ENCODE results near the gene ZNF813. TPM values are rescaled to one million over a fixed set of nuclear protein-coding genes. Genes with fewer than 3 reads are reported as not detected.
"Not testable (repeated sequence)": the region's sequence is repeated elsewhere in the genome, so short reads cannot be mapped to it uniquely, and the experiment has no call there.

Gene ZNF813
- polyA plus RNA-seq, 1 donor from 2014 or later: 1.9 TPM

- not testable (repeated sequence) for H3K9ac ChIP-seq (ENCODE audit: low read length); H3K4me2 ChIP-seq (ENCODE audit: low read length); H3K36me3 ChIP-seq (ENCODE audit: insufficient read depth, low read length); H4K20me1 ChIP-seq (ENCODE audit: insufficient read depth); H2AFZ ChIP-seq (ENCODE audit: low read depth, low read length); H3F3A ChIP-seq (ENCODE audit: insufficient read depth, low read length, poor library complexity, severe bottlenecking); H3K9me3 ChIP-seq (ENCODE audit: low read length); H3K9me2 ChIP-seq (ENCODE audit: insufficient read depth, low read length); H3K79me2 ChIP-seq (replicated peaks; ENCODE audit: insufficient read depth, low read length); H3K4me3 ChIP-seq (ENCODE audit: low read length); H3K27me3 ChIP-seq (ENCODE audit: insufficient read depth, low read depth, low read length); H3K27ac ChIP-seq (ENCODE audit: low read length)
Measured at GRCh38 chr19:53475470-53475869, 7.9 kb downstream of the ZNF813 start.

DNA sequence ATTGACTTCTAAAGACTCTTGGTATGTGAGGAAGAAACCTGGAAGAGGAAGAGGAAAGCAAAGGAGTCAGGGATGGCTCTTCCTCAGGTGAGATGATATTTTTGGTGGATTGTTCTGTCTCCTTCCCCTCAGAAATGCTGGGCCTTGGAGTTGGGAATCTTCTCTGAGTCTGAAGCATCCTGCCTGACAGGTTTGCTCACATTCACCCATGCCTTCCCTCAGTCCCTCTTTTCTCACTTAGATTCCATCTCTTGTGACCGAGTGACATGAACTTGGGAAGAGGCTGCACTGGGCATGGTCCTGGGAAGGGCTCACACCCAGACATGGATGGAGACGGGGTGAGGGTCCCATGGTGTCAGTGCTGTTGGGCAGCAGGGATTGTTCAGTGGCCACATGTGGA, 16.2 kb downstream of the ZNF813 start:
- not testable (repeated sequence) for H3K36me3 ChIP-seq (ENCODE audit: insufficient read depth, low read length)

GRCh38 chr19:53485046-53486004, 17.8 kb downstream of the ZNF813 start:
- no peak overlapping the region for H3K27ac ChIP-seq (ENCODE audit: low read length)
- no peak overlapping the region for H3K9ac ChIP-seq (ENCODE audit: low read length)
- no peak overlapping the region for H3K4me3 ChIP-seq (ENCODE audit: low read length)
- no peak for TF ChIP-seq MXI1 (conservative IDR thresholded peaks at IDR 0.05; ENCODE audit: poor library complexity, severe bottlenecking)
- no peak for TF ChIP-seq EZH2 (IDR thresholded peaks at IDR 0.05; ENCODE audit: borderline replicate concordance, insufficient read depth, low read length, poor library complexity, severe bottlenecking)
- TF ChIP-seq SMC3 (conservative IDR thresholded peaks at IDR 0.05; ENCODE audit: poor library complexity): no peak
- TF ChIP-seq POLR2AphosphoS5 (IDR thresholded peaks at IDR 0.05): no peak
- TF ChIP-seq, protein P1, sequence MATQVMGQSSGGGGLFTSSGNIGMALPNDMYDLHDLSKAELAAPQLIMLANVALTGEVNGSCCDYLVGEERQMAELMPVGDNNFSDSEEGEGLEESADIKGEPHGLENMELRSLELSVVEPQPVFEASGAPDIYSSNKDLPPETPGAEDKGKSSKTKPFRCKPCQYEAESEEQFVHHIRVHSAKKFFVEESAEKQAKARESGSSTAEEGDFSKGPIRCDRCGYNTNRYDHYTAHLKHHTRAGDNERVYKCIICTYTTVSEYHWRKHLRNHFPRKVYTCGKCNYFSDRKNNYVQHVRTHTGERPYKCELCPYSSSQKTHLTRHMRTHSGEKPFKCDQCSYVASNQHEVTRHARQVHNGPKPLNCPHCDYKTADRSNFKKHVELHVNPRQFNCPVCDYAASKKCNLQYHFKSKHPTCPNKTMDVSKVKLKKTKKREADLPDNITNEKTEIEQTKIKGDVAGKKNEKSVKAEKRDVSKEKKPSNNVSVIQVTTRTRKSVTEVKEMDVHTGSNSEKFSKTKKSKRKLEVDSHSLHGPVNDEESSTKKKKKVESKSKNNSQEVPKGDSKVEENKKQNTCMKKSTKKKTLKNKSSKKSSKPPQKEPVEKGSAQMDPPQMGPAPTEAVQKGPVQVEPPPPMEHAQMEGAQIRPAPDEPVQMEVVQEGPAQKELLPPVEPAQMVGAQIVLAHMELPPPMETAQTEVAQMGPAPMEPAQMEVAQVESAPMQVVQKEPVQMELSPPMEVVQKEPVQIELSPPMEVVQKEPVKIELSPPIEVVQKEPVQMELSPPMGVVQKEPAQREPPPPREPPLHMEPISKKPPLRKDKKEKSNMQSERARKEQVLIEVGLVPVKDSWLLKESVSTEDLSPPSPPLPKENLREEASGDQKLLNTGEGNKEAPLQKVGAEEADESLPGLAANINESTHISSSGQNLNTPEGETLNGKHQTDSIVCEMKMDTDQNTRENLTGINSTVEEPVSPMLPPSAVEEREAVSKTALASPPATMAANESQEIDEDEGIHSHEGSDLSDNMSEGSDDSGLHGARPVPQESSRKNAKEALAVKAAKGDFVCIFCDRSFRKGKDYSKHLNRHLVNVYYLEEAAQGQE (IDR thresholded peaks at IDR 0.05; ENCODE audit: borderline replicate concordance): no peak
- no peak for TF ChIP-seq TAF1 (IDR thresholded peaks at IDR 0.05; ENCODE audit: low read depth)
- TF ChIP-seq RAD21 (conservative IDR thresholded peaks at IDR 0.05): no peak
- no peak overlapping the region for H2AFZ ChIP-seq (ENCODE audit: low read depth, low read length)
- no peak overlapping the region for H3K4me2 ChIP-seq (ENCODE audit: low read length)
- H3F3A ChIP-seq (ENCODE audit: insufficient read depth, low read length, poor library complexity, severe bottlenecking): no peaks in the 10 kb centered on the region
- H3K9me3 ChIP-seq (ENCODE audit: low read length): no peaks in the 10 kb centered on the region
- H3K36me3 ChIP-seq (ENCODE audit: insufficient read depth, low read length): no peaks in the 10 kb centered on the region
- H3K79me2 ChIP-seq (replicated peaks; ENCODE audit: insufficient read depth, low read length): no peaks in the 10 kb centered on the region
- no peaks in the 10 kb centered on the region for H4K20me1 ChIP-seq (ENCODE audit: insufficient read depth)
- H3K9me2 ChIP-seq (ENCODE audit: insufficient read depth, low read length): no peaks in the 10 kb centered on the region
- no peaks in the 10 kb centered on the region for H3K27me3 ChIP-seq (ENCODE audit: insufficient read depth, low read depth, low read length)

More for the DNA sequence above, 16.2 kb downstream of the ZNF813 start:
- not testable (repeated sequence) for H3K9ac ChIP-seq (ENCODE audit: low read length); H3K27me3 ChIP-seq (ENCODE audit: insufficient read depth, low read depth, low read length); H4K20me1 ChIP-seq (ENCODE audit: insufficient read depth); H3K9me3 ChIP-seq (ENCODE audit: low read length); H2AFZ ChIP-seq (ENCODE audit: low read depth, low read length); H3K4me3 ChIP-seq (ENCODE audit: low read length); H3K79me2 ChIP-seq (replicated peaks; ENCODE audit: insufficient read depth, low read length); H3K27ac ChIP-seq (ENCODE audit: low read length); H3K4me2 ChIP-seq (ENCODE audit: low read length); H3K9me2 ChIP-seq (ENCODE audit: insufficient read depth, low read length); H3F3A ChIP-seq (ENCODE audit: insufficient read depth, low read length, poor library complexity, severe bottlenecking)
